ENCODE results near the gene SNX32. TPM values are rescaled to one million over a fixed set of nuclear protein-coding genes. Genes with fewer than 3 reads are reported as not detected.

The SNX32 gene
- total RNA-seq, 1 donor, result under 0.01 TPM

- no peak for TF ChIP-seq CTCF (IDR thresholded peaks at IDR 0.05; ENCODE audit: insufficient read depth, low read depth, low read length)
- DNase-seq (ENCODE audit: low read depth), result no peak
- H3K4me3 ChIP-seq (ENCODE audit: low read depth, low read length), result no peak overlapping the region
Observed at GRCh38 chr11:65793144-65793581, 40.6 kb upstream of the SNX32 start.

DNA sequence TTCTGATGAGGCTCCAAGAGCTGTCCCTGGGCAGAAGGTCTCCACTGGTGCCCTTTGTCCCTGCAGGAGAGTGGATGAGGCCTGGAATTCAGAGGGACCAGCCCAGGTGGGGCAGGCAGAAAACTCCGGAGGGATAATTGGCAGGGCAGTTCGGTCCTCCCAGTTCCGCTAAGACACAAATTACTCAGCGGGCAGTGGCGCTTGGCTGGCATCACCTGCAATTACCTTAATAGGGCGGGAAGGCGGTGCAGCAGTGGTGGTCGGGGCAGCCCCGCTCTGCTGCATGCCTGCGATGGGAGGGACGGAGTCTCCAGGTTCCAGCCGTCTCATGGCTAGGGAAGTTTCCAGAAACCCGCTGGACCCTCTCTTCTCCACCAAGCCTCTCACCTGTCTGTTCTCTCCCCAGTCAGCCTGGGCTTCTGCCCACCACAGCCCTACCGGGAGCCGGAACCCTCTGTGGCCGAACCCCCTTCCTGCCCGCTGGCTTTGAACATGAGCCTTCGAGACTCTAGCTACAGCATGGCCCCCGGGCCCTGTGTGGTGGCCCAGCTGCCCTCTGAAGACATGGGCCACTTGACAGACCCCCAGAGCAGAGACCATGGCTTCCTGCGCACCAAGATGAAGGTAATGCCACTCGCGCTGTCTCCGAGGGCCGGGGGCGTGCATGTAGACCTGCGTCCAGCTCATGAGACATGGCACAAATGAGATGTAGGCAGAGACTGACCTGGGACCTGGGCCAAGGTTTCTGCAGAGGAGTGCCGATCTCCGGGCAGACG lies 40.0 kb upstream of the SNX32 start:
- DNase-seq (ENCODE audit: low read depth), result no peak
- no peak for TF ChIP-seq CTCF (IDR thresholded peaks at IDR 0.05; ENCODE audit: insufficient read depth, low read depth, low read length)
- H3K4me3 ChIP-seq (ENCODE audit: low read depth, low read length), result no peak overlapping the region

DNA sequence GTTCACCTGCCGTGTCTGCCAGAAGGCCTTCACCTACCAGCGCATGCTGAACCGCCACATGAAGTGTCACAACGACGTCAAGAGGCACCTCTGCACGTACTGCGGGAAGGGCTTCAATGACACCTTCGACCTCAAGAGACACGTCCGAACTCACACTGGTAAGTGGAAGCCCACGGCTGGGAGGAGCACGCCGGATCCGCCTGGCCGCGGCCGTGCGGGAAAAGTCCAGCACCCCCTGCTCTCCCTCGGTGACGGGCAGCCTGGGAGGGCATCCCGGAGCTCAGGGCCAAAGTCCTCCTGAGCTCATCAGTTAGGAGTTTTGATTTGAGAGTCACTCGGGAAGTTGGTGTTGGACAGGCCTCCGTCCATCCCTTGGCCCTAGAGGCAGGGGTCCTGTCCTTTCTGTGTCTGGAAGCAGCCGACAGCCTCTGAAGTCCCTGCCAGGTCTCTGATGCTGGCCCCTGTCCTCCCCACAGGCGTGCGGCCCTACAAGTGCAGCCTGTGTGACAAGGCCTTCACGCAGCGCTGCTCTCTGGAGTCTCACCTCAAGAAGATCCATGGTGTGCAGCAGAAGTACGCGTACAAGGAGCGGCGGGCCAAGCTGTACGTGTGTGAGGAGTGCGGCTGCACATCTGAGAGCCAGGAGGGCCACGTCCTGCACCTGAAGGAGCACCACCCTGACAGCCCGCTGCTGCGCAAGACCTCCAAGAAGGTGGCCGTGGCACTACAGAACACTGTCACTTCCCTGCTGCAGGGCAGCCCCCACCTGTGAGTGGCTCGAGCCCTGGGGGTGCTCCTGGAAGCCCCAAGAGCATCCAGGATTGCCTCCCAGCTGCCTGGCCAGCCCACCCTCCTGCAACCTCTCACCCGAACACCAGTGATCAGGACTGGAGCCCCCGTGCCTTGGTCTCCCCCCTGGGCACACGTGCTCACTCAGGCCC lies 38.9 kb upstream of the SNX32 start:
- no peak for TF ChIP-seq CTCF (IDR thresholded peaks at IDR 0.05; ENCODE audit: insufficient read depth, low read depth, low read length)
- no peak overlapping the region for H3K4me3 ChIP-seq (ENCODE audit: low read depth, low read length)
- no peak for DNase-seq (ENCODE audit: low read depth)

DNA sequence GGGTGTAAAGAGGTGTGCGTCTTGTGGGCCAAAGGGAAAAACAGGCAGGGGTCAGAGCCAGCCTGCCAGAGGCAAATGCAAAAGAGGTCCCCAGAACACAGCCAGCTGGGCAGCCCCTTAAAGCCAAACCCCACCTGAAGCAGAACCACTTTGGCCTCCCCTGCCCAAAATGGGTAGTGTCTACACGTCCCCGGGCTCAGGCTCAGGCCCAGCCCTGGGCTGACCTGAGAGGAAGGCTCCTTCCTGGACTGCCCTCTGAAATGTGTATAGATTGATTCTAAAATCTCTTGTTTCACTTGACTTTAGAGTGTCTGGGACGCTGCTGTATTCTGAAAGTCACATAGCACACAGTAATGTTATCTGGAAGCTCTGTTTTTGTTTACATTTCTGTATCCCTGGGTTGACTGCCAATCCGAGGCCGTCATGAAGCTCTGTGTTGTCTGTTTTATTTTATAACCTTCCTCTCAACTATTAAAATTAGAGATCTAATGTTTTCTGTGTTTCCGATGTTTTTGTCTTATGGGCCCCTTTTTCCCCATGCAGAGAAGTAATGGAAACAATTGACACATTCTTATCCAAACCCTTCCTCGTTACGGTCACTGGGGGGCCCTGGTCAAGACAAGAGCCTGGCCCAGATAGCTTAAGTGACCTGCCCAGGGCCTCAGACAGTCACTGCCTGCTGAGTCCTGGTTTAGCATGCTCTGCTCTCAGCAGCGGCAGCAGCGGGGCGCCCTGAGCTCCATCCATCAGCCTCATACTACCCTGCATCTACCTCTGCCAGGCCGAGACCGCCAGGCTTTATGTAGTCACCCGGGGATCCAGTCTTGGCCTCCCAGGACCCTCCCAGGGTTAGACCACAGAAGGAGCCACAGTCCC lies 36.8 kb upstream of the SNX32 start:
- DNase-seq (ENCODE audit: low read depth), result peak; percentile 29
- no peak for TF ChIP-seq CTCF (IDR thresholded peaks at IDR 0.05; ENCODE audit: insufficient read depth, low read depth, low read length)
- no peak overlapping the region for H3K4me3 ChIP-seq (ENCODE audit: low read depth, low read length)

DNA sequence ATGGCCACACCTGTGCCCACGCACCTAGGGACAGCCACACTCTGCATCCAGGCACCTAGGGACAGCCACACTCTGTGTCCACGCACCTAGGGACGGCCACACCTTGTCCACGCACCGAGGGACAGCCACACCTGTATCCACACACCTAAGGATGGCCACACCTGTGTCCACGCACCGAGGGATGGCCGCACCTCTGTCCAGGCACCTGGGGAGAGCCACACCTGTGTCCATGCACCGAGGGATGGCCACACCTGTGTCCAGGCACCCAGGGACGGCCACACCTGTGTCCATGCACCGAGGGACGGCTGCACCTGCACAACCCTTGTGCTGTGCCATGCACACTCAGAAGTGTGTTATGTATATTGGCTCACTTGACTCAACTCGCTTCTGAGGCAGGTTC lies 36.1 kb upstream of the SNX32 start:
- no peak for DNase-seq (ENCODE audit: low read depth)
- TF ChIP-seq CTCF (IDR thresholded peaks at IDR 0.05; ENCODE audit: insufficient read depth, low read depth, low read length), result no peak
- no peak overlapping the region for H3K4me3 ChIP-seq (ENCODE audit: low read depth, low read length)

- no peak for DNase-seq (ENCODE audit: low read depth)
- TF ChIP-seq CTCF (IDR thresholded peaks at IDR 0.05; ENCODE audit: insufficient read depth, low read depth, low read length), result no peak
- H3K4me3 ChIP-seq (ENCODE audit: low read depth, low read length), result no peak overlapping the region
Observed at GRCh38 chr11:65798882-65799281, 34.9 kb upstream of the SNX32 start.

Measured in fibroblast of villous mesenchyme (primary cell).